CD4-positive, alpha-beta T cell treated with Interleukin-15 for 1 hour (primary cell): Measurements from ENCODE around the gene DHX16.
"Not testable (repeated sequence)": the region's sequence is repeated elsewhere in the genome, so short reads cannot be mapped to it uniquely, and the experiment has no call there.

Experiments
- DNase-seq: peaks from one replicate; pipeline ENCODE4 v3.0.0-alpha.2; 2020

The DHX16 gene

DNA sequence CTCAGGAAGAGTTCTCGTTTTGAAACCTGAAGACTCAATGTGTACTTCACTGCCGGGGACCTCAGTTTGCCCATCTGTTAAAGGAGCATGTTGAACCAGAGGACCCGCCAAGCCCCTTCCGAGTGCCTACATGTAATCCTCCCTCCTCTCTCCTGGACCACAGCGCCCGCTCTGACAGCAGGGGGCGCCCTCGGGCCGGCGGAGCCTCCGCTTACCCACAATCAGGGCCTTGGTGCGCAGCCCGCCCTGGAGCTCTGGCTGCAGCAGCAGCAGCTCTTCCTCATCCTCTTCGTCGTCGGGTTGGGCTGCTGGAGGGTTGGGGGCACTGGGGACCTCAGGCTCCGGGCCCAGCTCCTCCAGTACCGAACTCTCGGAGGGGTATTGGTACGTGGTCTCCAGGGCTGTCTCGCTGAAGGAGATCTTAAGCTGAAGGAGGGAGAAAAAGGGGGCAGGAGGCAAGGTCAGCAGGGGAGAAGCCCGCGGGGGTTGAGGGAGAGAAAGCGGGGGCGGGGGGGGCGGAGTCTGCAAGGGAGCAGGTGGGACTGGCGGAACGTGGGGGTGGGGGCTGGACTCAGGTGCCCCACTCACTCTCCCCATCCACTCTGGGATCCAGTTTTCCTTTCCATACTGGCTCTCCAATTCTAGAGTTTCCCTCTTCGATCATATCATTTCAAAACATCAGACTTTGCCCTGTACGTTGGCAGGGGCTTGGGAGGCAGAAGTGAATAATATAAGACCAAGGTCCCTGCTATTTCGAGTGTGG lies 6.3 kb upstream of the DHX16 start:
- peak; percentile 90 for DNase-seq

DNA sequence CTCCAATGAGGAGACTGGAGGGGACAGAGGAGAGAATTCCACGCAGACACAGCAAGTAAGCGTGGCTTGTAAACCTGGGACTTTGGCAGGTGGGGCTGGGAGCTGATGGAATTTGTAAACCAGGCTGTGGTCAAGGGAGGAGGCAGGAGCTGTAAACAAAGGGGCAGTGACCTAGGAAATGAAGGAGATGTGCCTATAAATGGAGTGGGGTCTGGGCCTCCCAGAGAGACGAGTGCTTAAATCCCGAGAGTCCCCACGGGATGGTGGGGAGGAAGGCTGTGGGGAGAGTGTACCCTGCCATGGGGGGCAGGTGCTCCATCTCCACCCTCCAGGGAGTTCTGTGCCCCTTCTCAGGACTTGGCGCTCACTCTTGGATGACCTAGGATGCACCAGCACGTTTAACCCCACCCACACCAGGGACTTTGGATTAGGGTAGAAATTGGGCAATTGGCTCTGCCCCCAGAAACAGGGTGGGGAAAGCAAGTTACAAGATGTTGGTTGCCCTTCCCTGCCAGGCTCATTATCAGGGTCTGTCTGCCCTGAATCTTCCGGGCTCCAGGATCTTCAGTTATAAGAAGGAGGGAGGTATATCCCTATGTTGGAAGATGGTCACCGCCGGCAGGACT lies 4.0 kb upstream of the DHX16 start:
- no peak for DNase-seq

DNA sequence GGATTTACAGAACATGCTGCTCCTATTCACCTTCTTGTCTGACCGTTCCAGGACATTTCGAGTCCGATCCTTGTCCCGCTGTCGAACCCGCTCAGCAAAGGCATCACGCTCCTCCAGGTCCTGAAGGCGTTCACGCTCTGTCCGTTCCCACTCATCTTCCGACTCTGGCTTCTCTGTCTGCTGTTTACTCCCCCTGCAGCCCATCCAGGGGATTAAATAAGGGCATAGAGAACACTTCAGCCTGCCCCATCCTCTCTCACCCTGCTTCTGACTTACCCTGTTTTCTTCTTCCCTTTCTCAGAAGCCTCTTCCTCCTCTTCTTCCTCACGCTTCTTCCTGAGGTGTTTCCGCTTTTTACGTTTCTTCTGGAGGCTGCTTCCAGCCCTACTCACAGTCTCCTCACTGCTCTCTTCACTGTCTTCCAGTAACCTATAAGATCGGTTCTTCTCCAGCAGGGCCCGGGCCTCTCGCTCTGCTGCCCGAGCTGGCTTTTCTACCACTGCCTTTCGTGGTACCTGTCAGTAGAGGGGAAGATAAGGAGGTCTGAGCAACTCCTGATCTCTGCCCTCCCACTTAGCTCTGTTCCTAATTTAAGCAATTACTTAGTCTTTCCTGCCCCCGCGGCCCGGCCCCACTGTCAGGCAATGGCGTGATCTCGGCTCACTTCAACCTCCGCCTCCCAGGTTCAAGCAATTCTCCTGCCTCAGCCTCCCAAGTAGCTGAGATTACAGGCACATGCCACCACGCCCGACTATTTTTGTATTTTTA lies 1.9 kb downstream of the DHX16 start:
- DNase-seq = no peak

DNA sequence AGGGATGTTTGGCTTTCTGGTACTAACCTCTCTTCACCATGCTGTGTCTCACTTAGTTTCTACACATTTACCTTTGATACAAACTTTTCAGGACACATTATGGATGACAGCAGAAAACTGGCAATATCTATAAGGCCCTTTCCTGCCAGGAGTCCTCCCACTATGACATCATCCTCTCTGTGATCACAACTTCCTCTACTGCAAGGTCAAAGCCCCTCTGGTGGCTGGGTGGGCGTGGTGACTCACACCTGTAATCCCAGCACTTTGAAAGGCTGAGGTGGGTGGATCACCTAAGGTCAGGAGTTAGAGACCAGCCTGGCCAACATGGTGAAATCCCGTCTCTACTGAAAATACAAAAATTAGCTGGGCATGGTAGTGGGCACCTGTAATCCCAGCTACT lies 6.5 kb downstream of the DHX16 start:
- not testable (repeated sequence) for DNase-seq

DNA sequence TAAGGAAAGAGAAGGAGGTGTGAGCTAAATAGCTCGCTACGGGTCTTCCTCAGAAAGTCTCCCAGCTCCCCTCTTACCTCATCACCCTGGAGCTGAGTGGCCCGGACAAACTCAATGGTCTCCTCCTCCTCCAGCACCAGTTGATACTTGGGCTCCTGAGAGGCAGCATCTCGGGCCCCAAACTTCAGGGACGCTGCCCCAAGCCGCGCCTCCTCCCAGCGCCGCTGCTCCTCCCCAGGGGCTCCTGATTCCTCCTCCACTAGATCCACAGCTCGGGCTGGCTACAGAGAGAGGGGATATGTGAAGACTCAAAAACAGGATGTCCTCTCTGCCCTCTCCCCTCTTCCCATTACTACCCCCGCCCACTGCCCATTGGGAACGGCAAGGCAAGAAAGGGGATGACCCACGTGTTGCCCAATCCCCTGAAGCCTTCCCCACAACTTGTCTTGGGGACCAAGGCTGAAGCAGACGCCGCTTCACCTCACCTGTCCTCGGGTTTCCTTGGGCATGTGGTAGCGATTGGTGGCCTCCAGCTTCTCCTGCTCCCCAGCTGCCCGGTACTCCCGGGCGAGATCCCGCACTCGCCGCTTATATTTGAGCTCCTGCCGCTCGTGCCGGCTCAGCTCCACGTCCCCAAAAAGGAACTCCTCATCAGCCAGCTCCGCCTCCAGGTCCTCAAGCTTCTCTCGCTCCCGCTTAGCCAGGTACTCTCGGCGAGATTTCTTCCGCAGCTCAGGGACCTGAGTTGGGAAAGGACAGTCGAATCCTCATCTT lies 7.6 kb downstream of the DHX16 start:
- DNase-seq = no peak

DNA sequence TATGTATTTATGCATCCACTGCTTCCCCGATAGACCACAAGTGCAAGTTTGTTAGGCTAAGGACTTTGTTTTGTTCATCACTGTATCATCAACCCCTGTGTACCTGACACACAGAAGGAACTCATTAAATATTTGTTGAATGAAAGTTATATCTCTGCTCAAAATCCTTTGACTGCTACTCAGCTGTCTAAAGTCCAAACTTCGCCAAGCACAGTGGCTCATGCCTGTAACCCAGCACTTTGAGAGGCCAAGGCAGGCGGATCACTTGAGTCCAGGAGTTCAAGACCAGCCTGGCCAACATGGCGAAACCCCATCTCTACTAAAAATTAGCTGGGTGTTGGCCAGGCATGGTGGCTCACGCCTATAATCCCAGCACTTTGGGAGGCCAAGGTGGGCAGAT lies 14.9 kb downstream of the DHX16 start:
- DNase-seq = not testable (repeated sequence)

DNA sequence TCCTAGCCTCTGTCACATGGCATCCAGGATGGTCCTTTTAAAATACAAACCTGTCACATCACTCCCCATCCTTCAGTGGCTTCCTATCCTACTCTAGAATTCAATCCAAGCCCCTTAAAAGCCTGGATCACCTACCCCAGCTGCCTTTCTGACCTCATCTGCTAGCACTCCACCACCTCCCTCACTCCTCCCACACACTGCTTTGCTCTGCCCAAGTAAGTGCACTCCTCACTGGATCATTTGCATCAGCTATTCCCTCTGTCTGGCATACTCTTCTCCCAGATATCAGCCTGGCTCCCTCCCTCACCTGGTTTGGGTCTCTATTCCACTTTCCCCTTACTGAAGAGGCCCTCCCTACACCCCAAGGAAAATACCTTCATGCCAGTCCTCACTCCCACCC lies 15.4 kb downstream of the DHX16 start:
- DNase-seq = no peak

DNA sequence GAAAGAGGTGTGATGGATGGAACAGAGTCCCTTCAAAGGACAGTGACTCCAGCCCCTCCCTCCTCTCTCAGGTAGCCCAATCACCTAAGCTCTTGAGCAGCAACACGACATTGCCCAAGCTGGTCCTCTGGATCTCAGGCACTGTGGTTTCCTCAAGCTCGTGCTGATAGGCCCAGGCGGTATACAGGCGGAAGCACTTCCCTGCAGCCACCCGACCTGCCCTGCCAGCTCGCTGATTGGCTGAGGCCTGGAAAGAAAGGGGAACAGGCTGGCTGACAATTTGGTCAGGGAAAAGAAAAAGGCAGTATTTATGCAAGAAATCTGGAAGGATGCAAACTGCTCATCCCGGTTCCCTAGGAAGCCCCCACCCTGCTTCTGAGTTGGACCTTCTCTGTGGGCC lies 16.3 kb downstream of the DHX16 start:
- DNase-seq = peak; percentile 50

DNA sequence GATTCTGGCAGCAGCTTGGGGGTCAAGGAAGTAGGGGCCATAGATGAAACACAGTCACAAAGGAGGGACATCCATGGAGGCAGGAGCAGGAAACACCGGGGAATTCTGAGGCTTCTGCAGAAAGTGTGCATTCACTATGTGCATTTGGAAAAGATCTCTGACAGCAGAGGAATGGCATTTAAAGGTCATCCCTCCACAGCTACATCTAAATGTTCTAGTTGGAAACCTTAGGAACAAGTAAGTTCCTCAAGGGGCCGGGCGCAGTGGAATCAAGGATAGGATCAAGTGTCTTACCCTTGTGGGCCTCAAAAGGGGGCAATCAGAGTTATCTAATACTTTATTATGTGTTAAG lies 17.1 kb downstream of the DHX16 start:
- DNase-seq = no peak

DNA sequence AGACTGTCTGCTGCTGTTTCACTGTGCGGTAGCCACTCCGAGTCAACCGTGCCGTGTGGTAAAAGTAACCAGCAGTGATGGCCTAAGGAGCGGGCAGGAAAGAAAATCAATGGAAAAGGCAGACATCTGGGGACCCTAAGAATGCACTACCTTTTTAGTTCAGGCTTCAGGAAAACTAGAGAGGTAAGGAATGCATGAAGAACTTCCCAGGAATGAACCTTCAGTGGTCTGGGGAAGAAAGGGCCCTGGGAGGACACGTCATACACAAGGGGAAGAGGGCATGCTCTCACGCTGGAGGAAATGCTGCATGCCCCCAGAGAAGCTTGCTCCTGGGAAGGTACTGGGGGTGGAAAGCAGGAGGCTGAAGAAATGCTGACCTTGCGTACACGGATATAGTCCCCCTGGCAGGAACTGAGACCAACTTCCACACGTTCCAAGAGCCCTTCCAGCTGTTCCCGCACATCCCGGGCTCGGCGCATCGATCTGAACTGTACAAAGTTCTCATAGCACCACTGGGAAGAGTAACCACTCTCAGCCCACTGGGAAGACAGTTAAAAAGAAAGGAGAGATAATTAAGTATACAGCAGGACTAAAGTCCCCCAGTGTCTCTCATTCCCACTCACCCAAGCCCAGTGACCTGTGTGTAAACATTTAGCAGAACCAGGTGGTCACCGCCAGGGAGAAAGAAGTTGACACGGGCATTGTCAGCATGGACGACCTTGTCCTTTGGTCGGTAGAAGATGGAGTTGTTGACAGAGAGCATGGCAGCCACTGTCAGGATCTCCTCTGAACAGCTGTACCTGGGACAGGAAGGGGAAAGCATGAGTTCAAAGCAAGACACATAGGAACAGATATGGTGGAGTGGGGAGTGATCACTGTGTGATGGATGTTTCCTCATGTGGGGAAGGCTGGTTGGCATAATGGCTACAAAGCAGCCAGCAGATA lies 17.7 kb downstream of the DHX16 start:
- DNase-seq = no peak

DNA sequence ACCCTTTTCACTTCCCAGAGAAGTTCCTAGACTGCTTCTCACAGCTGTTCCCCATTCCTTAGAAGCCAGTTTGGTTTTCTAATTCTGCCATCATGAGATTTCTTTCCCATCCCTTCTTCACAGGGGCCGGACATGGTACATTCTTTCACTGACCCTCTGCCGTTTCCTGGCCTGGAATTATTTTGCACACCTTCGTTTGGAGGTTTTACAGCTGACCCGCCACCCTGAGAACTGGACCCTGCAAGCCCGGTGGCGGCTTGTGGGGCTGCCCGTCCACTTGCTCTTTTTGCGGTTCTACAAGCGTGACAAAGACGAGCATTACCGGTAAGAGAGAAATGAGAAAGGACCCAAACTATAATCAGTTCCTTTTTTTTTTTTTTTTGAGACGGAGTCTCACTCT lies 21.7 kb downstream of the DHX16 start:
- DNase-seq = no peak

DNA sequence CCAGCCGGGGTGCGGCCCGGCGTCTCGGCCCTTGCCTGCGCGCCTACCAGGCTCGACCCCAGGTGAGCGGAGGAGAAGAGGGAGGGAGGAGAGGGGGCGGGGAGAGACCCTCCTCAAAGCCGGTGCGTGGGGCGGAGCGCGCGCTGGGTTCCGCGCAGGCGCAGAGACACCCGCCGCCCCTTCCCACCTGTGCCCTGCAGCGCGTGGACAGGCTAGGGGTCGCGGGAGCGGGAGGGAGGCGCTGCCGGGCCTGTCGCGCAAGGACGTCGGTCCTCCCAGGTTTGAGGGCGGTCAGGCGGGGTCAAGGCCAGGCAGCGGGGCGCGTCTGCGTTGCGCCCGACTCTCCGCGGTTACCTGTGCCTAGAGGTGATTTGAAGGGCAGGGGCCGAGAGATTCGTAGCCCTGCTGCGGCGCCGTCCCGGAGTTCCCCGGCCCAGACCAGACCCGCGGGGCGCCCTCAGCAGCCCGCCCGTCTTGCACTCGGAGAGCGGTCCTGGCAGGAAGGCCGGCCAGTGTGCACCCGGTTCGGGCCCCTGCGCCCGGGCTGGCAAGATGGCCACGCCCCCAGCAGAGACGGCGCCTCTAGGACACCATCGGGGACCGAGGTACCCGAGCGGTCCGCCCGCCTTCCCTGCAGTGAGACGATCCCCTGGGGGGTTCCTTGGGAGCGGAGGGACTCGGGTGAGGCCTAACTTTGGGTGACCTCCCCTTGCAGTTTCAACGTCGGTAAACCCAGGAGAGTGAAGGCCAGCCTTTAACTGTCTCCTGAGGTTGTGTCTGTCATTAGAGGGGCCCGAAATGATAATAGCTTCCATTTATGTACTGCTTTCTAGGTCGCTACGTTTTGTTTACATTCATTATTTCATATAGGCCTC lies 25.3 kb downstream of the DHX16 start:
- DNase-seq = peak; percentile 74

DNA sequence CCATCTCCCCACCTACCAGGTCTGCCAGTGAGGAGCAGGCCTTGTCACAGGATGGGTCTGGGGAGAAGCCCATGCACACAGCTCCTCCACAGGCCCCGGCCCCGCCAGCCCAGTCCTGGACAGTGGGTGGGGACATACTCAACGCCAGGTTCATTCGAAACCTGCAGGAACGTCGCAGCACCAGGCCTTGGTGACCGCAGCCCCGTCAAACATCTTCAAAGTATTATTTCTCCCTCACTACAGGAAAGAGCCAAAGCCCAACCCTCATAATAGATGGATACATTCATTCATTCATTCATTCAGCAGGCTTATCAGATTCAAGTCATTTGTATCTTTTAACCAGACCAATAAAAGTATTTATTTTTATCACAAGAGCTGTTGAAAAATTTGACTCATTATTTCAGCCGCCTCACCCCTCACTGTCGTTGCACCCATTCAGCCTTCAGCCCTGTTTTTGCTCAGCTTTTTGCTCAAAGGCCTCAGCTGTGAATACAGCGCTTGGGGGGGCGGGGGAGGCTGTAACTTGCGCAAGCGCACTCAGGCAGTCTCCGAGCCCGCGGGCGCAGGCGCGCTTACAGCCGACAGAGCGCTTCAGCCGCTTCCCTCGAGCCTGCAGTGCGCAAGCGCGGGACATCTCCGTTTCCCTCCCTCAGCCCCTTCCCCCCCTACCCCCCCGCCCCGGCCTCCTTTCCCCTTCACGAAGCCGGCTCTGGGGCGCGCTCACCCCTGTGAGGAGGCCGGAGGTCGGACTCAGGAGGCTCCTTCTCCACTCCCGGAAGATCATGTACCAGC lies 26.2 kb downstream of the DHX16 start, which contains the start of gene C6orf136:
Gene C6orf136, plus strand, starts transcription at position 684 of the 792 bp plus-strand sequence. Its CDS starts 99 bp downstream, at position 783.
- peak; percentile 97 for DNase-seq

DNA sequence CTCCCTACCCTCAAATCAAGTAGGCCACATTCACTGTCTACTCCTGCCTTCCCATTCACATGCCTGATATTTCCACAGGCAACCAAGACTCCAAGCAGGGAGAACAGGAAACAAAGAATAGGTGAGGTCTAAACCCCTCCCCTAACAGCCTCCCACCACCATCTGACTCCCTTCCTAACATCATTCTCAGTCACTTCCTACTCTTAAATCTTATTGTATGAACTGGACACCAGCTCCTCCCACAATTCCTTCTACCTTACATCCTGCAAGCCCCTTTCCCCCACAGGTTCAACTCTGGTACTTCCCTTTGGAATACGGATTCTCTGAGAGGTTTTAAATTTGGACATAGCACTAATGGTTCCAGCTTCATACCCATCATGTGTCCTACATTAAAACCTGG lies 26.8 kb downstream of the DHX16 start:
- DNase-seq = no peak

DNA sequence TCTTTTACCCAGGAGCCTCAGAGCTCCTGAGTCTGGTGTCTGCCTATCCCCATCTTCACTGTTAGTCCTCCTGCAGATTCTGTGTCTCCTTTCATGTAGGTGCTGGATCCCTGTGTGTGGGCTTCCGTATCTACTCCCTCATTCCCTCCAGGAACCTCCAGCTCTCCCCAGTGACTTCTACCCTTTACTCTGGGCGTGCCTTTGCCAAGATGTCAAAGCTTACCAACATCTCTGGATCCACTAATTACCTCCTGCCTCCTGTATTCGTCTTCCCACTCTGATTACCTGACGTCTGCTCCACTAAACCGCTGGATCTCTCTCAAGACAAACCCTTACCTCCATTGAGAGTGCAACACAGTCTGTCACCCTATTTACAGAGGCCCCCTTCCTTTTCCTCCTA lies 28.0 kb downstream of the DHX16 start:
- DNase-seq = no peak

DNA sequence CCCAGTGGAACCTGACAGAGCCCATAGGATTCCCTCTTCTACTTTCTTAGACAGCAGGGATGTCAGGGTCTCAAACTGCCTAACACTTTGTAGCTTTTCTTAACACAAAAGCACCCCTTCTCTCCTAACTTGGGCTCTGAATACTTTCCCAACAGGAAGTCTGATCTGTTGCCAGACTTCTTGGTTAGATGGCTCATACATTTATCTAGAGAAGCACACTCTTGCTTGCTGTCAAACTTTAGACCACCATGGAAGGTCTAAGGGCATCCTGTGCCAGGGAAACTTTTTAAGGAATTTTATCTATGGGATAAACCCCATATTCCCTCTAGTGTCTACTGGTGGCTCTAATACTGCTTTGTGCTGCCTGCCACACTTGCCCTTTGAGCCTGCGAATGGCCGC lies 29.1 kb downstream of the DHX16 start:
- no peak for DNase-seq

DNA sequence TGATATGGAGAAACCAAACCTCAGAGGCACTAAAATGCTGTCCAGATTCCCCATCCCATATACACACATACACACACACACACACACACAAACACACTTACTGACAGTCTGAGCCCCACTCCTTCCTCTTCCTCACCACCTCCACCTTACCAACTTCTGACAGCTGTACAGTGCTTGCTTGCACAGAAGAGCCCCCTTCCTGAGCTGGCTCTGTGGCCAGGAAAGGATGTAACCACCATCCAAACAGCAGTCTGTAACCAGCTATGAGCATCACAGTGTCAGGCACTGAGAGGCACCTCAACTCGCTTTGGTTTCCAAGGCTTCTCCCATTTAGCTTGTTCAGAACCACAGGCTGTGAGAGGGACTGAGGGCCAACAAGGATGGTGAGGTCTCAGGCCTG lies 31.8 kb downstream of the DHX16 start:
- no peak for DNase-seq

DNA sequence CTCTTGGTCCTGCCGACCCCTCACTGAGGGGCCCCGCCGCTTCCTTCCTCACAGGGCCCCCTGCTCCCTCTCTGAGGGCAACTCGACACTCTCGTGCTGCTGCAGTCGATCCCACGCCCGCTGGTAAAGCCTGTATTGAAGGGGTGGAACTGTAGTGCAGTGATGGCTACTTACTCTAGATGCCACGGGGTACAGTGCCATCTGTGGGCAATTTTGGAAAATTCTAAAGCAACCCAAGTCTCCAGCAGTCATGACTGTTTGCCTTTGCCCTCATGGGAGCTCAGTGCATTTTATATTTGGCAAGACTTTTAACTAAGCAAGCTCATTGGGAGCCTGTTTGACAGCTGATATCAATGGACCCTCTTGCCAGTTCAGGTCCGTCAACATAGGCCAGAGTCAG lies 32.3 kb downstream of the DHX16 start:
- DNase-seq = no peak

DNA sequence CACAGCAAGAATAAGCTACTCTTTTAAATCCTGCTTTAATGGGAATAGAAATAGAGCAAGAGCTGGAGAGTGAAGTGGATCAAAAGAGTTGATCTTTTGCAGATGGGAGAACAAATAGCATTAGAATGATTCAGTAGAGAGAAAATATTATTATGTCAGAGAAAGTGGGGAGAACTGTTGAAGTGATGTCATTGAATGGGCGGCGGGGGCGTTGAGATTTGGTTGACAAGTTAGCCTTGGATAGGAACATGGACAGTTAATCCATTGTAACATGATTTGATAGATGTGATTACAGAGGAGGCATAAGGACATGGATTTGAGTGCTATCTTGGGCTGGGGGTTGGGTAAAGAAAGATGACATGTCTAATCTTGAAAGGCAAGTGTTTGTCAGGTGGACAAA lies 37.0 kb downstream of the DHX16 start:
- DNase-seq = no peak
